ENCODE measurements around the gene MPRIP.

The MPRIP gene

DNA sequence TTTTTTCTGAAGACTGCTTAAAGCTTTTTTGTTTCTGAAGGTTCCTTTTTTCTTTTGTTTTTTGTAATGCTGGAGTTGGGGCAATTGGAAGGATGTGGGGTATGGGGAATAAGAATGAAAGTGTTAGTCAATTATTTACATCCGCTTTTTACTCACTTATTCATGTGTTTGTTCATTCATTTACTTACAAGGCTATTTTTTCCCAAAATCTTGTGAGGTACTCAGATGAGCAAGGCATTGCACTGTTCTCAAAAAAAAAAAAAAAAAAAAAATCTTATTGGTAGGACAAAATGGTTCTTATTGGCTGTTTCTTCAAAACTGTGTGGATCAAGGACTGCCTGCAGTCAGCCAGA lies 108.2 kb downstream of the MPRIP start:
- no peak overlapping the region for H3K4me3 ChIP-seq (ENCODE audit: low read depth, low read length)
- TF ChIP-seq, protein P1, sequence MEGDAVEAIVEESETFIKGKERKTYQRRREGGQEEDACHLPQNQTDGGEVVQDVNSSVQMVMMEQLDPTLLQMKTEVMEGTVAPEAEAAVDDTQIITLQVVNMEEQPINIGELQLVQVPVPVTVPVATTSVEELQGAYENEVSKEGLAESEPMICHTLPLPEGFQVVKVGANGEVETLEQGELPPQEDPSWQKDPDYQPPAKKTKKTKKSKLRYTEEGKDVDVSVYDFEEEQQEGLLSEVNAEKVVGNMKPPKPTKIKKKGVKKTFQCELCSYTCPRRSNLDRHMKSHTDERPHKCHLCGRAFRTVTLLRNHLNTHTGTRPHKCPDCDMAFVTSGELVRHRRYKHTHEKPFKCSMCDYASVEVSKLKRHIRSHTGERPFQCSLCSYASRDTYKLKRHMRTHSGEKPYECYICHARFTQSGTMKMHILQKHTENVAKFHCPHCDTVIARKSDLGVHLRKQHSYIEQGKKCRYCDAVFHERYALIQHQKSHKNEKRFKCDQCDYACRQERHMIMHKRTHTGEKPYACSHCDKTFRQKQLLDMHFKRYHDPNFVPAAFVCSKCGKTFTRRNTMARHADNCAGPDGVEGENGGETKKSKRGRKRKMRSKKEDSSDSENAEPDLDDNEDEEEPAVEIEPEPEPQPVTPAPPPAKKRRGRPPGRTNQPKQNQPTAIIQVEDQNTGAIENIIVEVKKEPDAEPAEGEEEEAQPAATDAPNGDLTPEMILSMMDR (IDR thresholded peaks at IDR 0.05; ENCODE audit: low read depth, low read length, missing control alignments): no peak
- in situ Hi-C loops (cut with HindIII; ENCODE audit: low sequenced_read_pairs): no loop called here
- DNase-seq (ENCODE audit: low read depth): no peak

DNA sequence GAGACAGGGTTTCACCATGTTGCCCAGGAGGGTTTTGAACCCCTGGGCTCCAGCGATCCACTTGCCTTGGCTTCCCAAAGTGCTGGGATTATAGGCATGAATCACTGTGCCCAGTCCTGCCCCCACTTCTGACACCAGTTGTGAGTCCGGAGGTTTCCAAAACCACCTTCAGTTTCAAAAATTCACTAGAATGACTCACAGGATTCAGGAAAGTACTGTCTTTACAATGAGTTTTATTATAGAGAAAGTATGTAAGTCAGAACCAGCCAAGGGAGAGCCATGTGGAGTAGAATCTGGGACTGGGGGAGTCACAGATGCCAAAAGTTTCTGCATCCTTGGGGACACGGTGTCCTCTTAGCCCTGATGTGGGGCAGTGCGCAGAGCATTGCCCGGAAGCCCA lies 108.8 kb downstream of the MPRIP start:
- peak; percentile 65 for DNase-seq (ENCODE audit: low read depth)
- in situ Hi-C loops (cut with HindIII; ENCODE audit: low sequenced_read_pairs): no loop called here
- TF ChIP-seq, protein P1 (IDR thresholded peaks at IDR 0.05; ENCODE audit: low read depth, low read length, missing control alignments): no peak
- H3K4me3 ChIP-seq (ENCODE audit: low read depth, low read length): no peak overlapping the region

DNA sequence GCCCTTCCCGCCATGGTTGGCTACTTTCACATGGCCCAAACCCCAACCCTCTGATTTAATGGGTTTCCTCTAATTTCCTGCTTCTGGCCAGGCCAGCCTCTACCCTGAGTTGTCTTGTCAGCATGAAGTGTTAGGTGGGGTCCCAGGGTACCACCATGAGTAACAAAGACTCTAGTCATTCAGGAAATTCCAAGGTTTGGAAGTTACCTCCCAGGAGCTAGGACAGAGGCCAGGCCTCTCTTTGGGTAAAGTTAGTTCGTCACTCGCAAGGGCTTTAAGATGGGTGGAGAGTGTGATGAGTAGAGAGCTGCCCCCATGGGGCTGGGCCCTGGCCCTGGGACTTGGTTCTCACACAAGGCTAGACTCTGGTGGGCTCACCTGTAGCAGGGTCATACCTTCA lies 109.3 kb downstream of the MPRIP start:
- in situ Hi-C loops (cut with HindIII; ENCODE audit: low sequenced_read_pairs): no loop called here
- TF ChIP-seq, protein P1 (IDR thresholded peaks at IDR 0.05; ENCODE audit: low read depth, low read length, missing control alignments): no peak
- no peak for DNase-seq (ENCODE audit: low read depth)
- no peak overlapping the region for H3K4me3 ChIP-seq (ENCODE audit: low read depth, low read length)

DNA sequence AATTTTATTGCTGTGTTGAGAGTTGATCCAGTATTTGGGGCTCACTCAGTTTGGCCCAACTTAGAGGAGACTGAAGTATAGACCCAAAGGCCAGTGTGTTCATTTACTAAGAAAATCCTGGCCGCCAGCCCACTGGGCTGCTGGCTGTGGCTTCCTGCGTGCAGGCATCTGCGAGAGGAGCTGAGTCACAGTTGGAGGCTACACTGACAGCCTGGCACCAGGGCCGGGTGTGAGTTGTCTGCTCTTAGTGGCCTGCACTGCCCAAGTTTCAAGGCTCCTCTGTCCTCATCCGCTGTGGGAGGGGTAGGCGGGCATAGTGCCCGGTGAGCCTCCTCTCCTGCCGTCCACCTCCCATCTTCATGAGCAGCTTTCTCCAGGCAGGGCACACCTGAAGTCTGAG lies 109.7 kb downstream of the MPRIP start:
- in situ Hi-C loops (cut with HindIII; ENCODE audit: low sequenced_read_pairs): no loop called here
- H3K4me3 ChIP-seq (ENCODE audit: low read depth, low read length): no peak overlapping the region
- TF ChIP-seq, protein P1 (IDR thresholded peaks at IDR 0.05; ENCODE audit: low read depth, low read length, missing control alignments): no peak
- peak; percentile 87 for DNase-seq (ENCODE audit: low read depth)

DNA sequence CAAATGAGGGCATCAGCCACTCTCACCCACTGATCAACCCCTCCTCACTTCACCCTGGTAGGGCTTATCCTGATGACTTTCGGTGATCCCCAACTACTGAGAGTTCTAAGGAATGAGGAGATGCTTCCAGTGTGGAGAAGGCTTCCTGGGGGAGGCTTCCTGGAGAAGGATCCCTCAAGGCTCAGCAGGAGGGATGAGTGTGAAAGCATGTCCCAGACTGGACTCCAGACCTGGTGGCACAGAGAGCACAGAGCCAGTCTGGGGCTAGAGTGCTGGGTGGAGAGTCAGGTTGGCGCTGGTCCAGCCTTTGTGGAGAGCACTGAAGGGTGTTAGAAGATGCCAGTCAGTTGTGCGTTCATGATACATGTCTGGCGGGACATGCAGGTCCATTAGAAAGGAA lies 110.1 kb downstream of the MPRIP start:
- in situ Hi-C loops (cut with HindIII; ENCODE audit: low sequenced_read_pairs): no loop called here
- H3K4me3 ChIP-seq (ENCODE audit: low read depth, low read length): no peak overlapping the region
- TF ChIP-seq, protein P1 (IDR thresholded peaks at IDR 0.05; ENCODE audit: low read depth, low read length, missing control alignments): no peak
- DNase-seq (ENCODE audit: low read depth): no peak

DNA sequence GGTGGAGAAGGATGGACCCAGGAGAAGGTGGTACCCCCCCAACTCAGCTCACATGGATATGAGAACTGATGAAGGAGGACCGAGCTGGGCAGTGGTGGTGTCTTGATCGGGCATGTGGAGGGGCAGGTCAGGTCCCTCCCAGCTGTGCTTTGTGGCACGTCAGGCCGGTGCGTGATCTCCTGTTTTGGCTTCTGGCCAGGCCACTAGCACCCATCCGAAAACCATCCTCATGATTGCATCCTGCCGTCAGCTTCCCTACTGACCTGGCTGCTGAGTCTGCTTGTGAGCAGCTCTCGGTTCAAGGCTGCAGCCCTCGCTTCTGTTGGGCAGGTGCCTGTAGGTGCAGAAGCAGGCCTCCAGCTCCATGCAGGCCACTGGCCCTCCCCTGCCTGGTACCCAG lies 110.8 kb downstream of the MPRIP start:
- in situ Hi-C loops (cut with HindIII; ENCODE audit: low sequenced_read_pairs): no loop called here
- H3K4me3 ChIP-seq (ENCODE audit: low read depth, low read length): no peak overlapping the region
- TF ChIP-seq, protein P1 (IDR thresholded peaks at IDR 0.05; ENCODE audit: low read depth, low read length, missing control alignments): no peak
- no peak for DNase-seq (ENCODE audit: low read depth)

DNA sequence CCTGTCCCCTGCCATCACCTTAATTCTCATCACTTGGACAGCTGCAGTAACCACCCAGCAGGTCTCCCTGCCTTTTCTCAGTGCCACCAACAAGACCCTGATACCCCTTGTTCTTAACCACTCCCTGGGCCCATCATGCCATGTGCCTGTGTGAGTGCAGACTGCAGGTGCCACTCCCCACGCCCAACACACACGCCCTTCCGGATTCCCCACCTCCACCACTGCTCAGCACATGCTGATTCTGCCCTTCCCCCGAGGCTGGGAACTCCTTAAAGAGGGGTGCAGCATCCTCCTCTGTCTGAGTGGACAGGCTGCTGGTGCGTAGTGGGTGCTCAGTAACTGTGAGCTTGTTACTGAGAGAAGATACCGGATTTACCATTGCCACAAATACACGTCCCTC lies 111.5 kb downstream of the MPRIP start:
- no peak for DNase-seq (ENCODE audit: low read depth)
- H3K4me3 ChIP-seq (ENCODE audit: low read depth, low read length): no peak overlapping the region
- in situ Hi-C loops (cut with HindIII; ENCODE audit: low sequenced_read_pairs): no loop called here
- TF ChIP-seq, protein P1 (IDR thresholded peaks at IDR 0.05; ENCODE audit: low read depth, low read length, missing control alignments): no peak

Data from astrocyte of the cerebellum (primary cell).